Dendritic cell treated with granulocyte-macrophage colony-stimulating factor and Interleukin-4, amounts not matched to agents 40 ng/mL and 50 ng/mL, for 4 days (primary cell): Measurements from ENCODE around the gene ARFIP1.

Experiments
- H3K27ac Mint-ChIP-seq: one replicate; pipeline ENCODE4 v1.8.0; 2022; ENCODE audit warnings: mild to moderate bottlenecking, mixed read lengths
- H3K27me3 Mint-ChIP-seq: one replicate; pipeline ENCODE4 v1.8.0; 2022; ENCODE audit warnings: mild to moderate bottlenecking, mixed read lengths
- H3K36me3 Mint-ChIP-seq: one replicate; pipeline ENCODE4 v1.8.0; 2022; ENCODE audit warnings: low read depth, mixed read lengths
- H3K4me1 Mint-ChIP-seq: one replicate; pipeline ENCODE4 v1.8.0; 2022; ENCODE audit warnings: low read depth, mixed read lengths
- H3K4me3 Mint-ChIP-seq: one replicate; pipeline ENCODE4 v1.8.0; 2022; ENCODE audit warnings: mild to moderate bottlenecking, moderate library complexity, mixed read lengths
- H3K9me3 Mint-ChIP-seq: one replicate; pipeline ENCODE4 v1.8.0; 2022; ENCODE audit warnings: mixed read lengths
- intact Hi-C: fragments of 100-400 bp; cut with micrococcal nuclease; formaldehyde crosslinking; loops from one replicate; pipeline ENCODE4 v1.15.0; 2022

The ARFIP1 gene

GRCh38 chr4:152936446-152937335 lies 156.9 kb downstream of the ARFIP1 start:
- intact Hi-C loops = no loop called here
- Mint-ChIP-seq H3K9me3 (no peaks in the 10 kb centered on the region), H3K27ac (no peak overlapping the region), H3K36me3 (no peaks in the 10 kb centered on the region), H3K4me3 (peak overlapping the region; percentile 57), H3K27me3 (peaks cover 70% of the 10 kb centered on the region), H3K4me1 (peaks cover 21% of the 10 kb centered on the region)

DNA sequence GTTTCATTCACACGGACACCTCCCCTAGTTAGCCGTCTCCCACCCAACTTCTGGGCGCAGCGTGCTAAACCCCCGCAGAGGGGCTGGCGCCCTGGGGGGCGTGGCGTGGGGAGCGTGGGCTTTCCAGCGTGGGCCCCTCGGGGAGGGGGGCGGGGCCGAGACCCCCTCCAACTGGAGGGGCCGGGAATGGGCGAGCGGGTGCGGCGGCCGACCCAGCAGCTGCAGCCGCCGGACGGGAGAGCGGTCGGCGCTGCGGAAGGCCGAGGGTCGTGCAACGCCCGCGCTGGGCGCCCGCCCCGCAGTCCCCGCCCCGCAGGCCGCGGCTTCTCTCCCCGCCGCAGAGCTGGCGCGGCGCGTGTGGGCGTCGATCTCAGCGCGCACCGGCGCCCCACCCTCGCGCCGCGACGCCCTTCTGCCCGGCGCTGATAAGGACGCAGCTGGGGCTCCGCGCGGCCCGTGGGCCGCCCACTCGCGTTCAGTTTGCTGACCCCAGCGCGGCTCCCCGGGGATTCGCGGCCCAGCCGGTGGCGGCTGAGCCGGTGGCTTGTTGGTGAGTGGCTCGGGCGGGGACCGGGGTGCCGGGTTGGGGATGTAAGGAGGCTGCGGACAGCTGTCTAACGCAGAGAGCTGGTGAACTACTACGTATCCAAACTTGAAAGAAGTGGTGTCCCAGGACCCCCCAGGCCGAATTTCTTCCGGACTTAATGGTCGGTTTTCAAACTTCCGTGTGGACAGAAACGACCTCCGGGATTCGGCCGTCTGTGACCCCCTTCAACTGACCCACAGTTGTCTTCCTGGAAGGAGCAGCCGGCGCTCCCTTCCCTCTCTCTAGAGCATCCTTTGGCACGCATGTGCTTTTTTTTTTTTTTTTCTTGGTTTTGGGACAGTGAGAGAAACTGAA lies 157.8 kb downstream of the ARFIP1 start:
- intact Hi-C loops = no loop called here
- peak overlapping the region; percentile 66 for H3K4me3 Mint-ChIP-seq
- H3K27ac Mint-ChIP-seq = no peak overlapping the region
- H3K9me3 Mint-ChIP-seq = no peaks in the 10 kb centered on the region
- H3K36me3 Mint-ChIP-seq = no peaks in the 10 kb centered on the region
- H3K27me3 Mint-ChIP-seq = peaks cover 73% of the 10 kb centered on the region
- H3K4me1 Mint-ChIP-seq = peaks cover 21% of the 10 kb centered on the region

- Mint-ChIP-seq H3K4me1 (peaks cover 21% of the 10 kb centered on the region), H3K9me3 (no peaks in the 10 kb centered on the region), H3K36me3 (no peaks in the 10 kb centered on the region), H3K27ac (no peak overlapping the region), H3K4me3 (peak overlapping the region; percentile 66), H3K27me3 (peaks cover 68% of the 10 kb centered on the region)
- intact Hi-C loops = no loop called here
Measured at GRCh38 chr4:152938237-152938947, 158.6 kb downstream of the ARFIP1 start.

DNA sequence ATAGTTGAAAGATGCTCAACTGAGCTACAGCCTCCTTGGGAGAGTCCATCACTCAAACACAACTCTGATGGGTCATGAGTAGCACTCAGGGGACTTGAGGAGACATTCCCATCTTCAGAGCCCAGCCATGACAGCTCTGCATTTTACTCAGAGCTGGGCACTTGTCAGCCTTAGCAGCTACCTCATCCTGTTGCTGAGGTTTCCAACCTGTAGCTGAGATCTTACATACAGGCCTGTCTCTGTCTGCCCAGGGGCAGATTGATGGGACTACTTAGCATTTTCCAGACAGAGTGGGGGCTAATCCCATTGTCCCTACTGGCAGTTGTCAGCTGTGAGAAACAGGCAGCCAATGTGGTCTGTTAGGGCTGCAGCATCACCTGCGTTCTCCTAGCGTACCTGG lies 159.9 kb downstream of the ARFIP1 start:
- intact Hi-C loops = no loop called here
- no peaks in the 10 kb centered on the region for H3K9me3 Mint-ChIP-seq
- H3K4me1 Mint-ChIP-seq = peaks cover 21% of the 10 kb centered on the region
- H3K27me3 Mint-ChIP-seq = peaks cover 56% of the 10 kb centered on the region
- H3K4me3 Mint-ChIP-seq = no peak overlapping the region
- no peak overlapping the region for H3K27ac Mint-ChIP-seq
- no peaks in the 10 kb centered on the region for H3K36me3 Mint-ChIP-seq

DNA sequence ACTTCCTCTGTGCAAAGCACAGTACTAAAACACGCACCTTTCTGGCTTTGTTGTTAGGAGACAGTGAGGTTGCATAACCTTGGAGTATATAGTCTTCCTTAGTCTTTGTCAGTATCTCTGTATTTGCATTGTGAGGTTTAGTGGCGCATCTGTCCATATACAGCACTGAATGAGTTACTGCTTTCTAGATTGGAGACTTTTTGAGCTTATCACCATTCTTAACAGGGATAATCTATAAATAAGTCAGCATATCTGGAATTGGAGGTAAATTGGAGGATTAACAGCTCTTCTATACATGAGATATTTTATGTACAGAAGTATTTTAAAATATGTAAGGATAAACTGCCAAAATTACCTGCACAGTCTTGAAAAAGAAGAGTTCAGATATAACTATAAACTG lies 160.7 kb downstream of the ARFIP1 start:
- H3K4me1 Mint-ChIP-seq = peaks cover 14% of the 10 kb centered on the region
- H3K27me3 Mint-ChIP-seq = peaks cover 48% of the 10 kb centered on the region
- intact Hi-C loops = no loop called here
- no peak overlapping the region for H3K4me3 Mint-ChIP-seq
- no peaks in the 10 kb centered on the region for H3K36me3 Mint-ChIP-seq
- H3K9me3 Mint-ChIP-seq = no peaks in the 10 kb centered on the region
- H3K27ac Mint-ChIP-seq = no peak overlapping the region

DNA sequence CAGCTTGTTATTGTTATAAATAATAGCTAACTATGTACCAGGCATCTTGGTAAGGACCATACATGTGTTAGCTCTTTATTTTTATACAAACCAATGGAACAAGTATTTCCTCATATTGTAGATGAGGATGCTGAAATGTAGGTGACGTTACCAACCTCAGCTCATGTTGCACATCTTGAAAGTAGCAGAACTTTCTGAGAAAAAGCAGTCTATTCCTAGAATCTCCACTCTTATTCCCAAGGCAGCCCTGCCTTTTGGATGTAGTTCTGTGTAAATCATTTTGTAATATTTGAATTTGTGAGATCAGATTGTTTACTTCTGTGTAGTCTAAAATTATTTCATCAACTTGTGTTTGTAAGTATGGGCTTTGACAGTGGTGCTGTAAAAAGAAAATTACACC lies 161.7 kb downstream of the ARFIP1 start:
- H3K4me3 Mint-ChIP-seq = no peak overlapping the region
- H3K4me1 Mint-ChIP-seq = peaks cover 8% of the 10 kb centered on the region
- no peak overlapping the region for H3K27ac Mint-ChIP-seq
- H3K9me3 Mint-ChIP-seq = no peaks in the 10 kb centered on the region
- H3K27me3 Mint-ChIP-seq = peaks cover 40% of the 10 kb centered on the region
- no peaks in the 10 kb centered on the region for H3K36me3 Mint-ChIP-seq
- intact Hi-C loops = no loop called here

GRCh38 chr4:152942346-152942745 lies 162.6 kb downstream of the ARFIP1 start:
- H3K27ac Mint-ChIP-seq = no peak overlapping the region
- H3K9me3 Mint-ChIP-seq = no peaks in the 10 kb centered on the region
- no peak overlapping the region for H3K4me3 Mint-ChIP-seq
- peaks cover 36% of the 10 kb centered on the region for H3K27me3 Mint-ChIP-seq
- intact Hi-C loops = no loop called here
- no peaks in the 10 kb centered on the region for H3K36me3 Mint-ChIP-seq
- H3K4me1 Mint-ChIP-seq = peaks cover 8% of the 10 kb centered on the region

- H3K9me3 Mint-ChIP-seq = no peaks in the 10 kb centered on the region
- H3K27ac Mint-ChIP-seq = no peak overlapping the region
- H3K27me3 Mint-ChIP-seq = peaks cover 29% of the 10 kb centered on the region
- intact Hi-C loops = no loop called here
- no peaks in the 10 kb centered on the region for H3K36me3 Mint-ChIP-seq
- no peak overlapping the region for H3K4me3 Mint-ChIP-seq
- no peaks in the 10 kb centered on the region for H3K4me1 Mint-ChIP-seq
Measured at GRCh38 chr4:152943672-152944071, 163.9 kb downstream of the ARFIP1 start.

GRCh38 chr4:152944666-152945320 lies 165.0 kb downstream of the ARFIP1 start:
- Mint-ChIP-seq H3K4me1 (no peaks in the 10 kb centered on the region), H3K27me3 (peaks cover 18% of the 10 kb centered on the region), H3K4me3 (no peak overlapping the region), H3K36me3 (no peaks in the 10 kb centered on the region), H3K9me3 (no peaks in the 10 kb centered on the region), H3K27ac (no peak overlapping the region)
- intact Hi-C loops = no loop called here

DNA sequence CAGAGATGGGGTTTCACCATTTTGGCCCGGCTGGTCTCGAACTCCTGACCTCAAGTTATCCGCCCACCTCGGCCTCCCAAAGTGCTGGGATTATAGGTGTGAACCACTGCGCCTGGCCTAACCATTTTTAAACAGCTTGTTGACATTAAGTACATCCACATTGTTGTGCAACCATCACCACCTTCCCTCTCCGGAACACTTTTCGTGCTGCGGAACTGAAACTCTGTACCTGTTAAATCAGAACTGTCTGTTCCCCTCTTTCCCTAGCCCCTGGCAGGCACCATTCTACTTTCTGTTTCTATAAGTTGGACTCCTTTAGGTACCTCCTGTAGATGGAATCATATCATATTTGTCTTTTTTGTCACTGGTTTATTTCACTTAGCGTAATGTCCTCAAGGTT lies 165.9 kb downstream of the ARFIP1 start:
- Mint-ChIP-seq H3K36me3 (no peaks in the 10 kb centered on the region), H3K4me3 (no peak overlapping the region), H3K4me1 (no peaks in the 10 kb centered on the region)

GRCh38 chr4:152946446-152946845 lies 166.7 kb downstream of the ARFIP1 start:
- no peaks in the 10 kb centered on the region for H3K9me3 Mint-ChIP-seq
- H3K4me3 Mint-ChIP-seq = no peak overlapping the region
- intact Hi-C loops = no loop called here
- H3K27me3 Mint-ChIP-seq = peaks cover 13% of the 10 kb centered on the region
- no peaks in the 10 kb centered on the region for H3K36me3 Mint-ChIP-seq
- no peaks in the 10 kb centered on the region for H3K4me1 Mint-ChIP-seq
- no peak overlapping the region for H3K27ac Mint-ChIP-seq

More for the DNA sequence above, 165.9 kb downstream of the ARFIP1 start:
- H3K27ac Mint-ChIP-seq = no peak overlapping the region
- no peaks in the 10 kb centered on the region for H3K9me3 Mint-ChIP-seq
- intact Hi-C loops = no loop called here
- peaks cover 14% of the 10 kb centered on the region for H3K27me3 Mint-ChIP-seq

- intact Hi-C loops = no loop called here
- H3K27ac Mint-ChIP-seq = no peak overlapping the region
- no peaks in the 10 kb centered on the region for H3K9me3 Mint-ChIP-seq
- H3K27me3 Mint-ChIP-seq = peaks cover 8% of the 10 kb centered on the region
- H3K4me1 Mint-ChIP-seq = no peaks in the 10 kb centered on the region
- H3K4me3 Mint-ChIP-seq = no peak overlapping the region
- H3K36me3 Mint-ChIP-seq = no peaks in the 10 kb centered on the region
Measured at GRCh38 chr4:152947311-152947710, 167.6 kb downstream of the ARFIP1 start.

GRCh38 chr4:152949930-152950329 lies 170.2 kb downstream of the ARFIP1 start:
- no peak overlapping the region for H3K27ac Mint-ChIP-seq
- peaks cover 8% of the 10 kb centered on the region for H3K27me3 Mint-ChIP-seq
- no peaks in the 10 kb centered on the region for H3K36me3 Mint-ChIP-seq
- intact Hi-C loops = no loop called here
- H3K9me3 Mint-ChIP-seq = no peaks in the 10 kb centered on the region
- no peak overlapping the region for H3K4me3 Mint-ChIP-seq
- H3K4me1 Mint-ChIP-seq = no peaks in the 10 kb centered on the region
